ENCODE data around the gene TMEM123. TPM values are rescaled to one million over a fixed set of nuclear protein-coding genes. Genes with fewer than 3 reads are reported as not detected.

TMEM123 gene
- total and polyA plus RNA-seq, 2 donors from 2014 or later = 57.0 to 143 TPM

GRCh38 chr11:102428696-102429095, 23.9 kb downstream of the TMEM123 start:
- FAIRE-seq (no peak), DNase-seq (no peak)
- H3K9ac ChIP-seq (ENCODE audit: low read length in 3 of 3) = no peak overlapping the region
- H3K4me1 ChIP-seq (ENCODE audit: control insufficient read depth in 2 of 3, insufficient read depth in 2 of 3, low read depth in 1 of 3, low read length in 3 of 3) = peaks cover 2 to 6% (median 6%) of the 10 kb centered on the region in 3 donors
- intact Hi-C loops (cut with DNase I) = no loop called here
- no peaks in the 10 kb centered on the region for H3K36me3 ChIP-seq (ENCODE audit: control insufficient read depth in 2 of 3, insufficient read depth in 3 of 3, low read length in 3 of 3)
- H3K9me3 ChIP-seq (ENCODE audit: control insufficient read depth in 2 of 3, insufficient read depth in 1 of 3, low read length in 3 of 3) = no peaks in the 10 kb centered on the region
- TF ChIP-seq, protein P1, sequence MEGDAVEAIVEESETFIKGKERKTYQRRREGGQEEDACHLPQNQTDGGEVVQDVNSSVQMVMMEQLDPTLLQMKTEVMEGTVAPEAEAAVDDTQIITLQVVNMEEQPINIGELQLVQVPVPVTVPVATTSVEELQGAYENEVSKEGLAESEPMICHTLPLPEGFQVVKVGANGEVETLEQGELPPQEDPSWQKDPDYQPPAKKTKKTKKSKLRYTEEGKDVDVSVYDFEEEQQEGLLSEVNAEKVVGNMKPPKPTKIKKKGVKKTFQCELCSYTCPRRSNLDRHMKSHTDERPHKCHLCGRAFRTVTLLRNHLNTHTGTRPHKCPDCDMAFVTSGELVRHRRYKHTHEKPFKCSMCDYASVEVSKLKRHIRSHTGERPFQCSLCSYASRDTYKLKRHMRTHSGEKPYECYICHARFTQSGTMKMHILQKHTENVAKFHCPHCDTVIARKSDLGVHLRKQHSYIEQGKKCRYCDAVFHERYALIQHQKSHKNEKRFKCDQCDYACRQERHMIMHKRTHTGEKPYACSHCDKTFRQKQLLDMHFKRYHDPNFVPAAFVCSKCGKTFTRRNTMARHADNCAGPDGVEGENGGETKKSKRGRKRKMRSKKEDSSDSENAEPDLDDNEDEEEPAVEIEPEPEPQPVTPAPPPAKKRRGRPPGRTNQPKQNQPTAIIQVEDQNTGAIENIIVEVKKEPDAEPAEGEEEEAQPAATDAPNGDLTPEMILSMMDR (IDR thresholded peaks at IDR 0.05; ENCODE audit: borderline replicate concordance, extremely low read depth, insufficient read depth) = no peak
- no peak overlapping the region for H3K27ac ChIP-seq (ENCODE audit: low read depth in 2 of 2, low read length in 2 of 2)
- H3K27me3 ChIP-seq (ENCODE audit: control insufficient read depth, insufficient read depth, low read length) = no peaks in the 10 kb centered on the region
- H3K4me3 ChIP-seq (ENCODE audit: low read length in 3 of 3) = no peak overlapping the region

DNA sequence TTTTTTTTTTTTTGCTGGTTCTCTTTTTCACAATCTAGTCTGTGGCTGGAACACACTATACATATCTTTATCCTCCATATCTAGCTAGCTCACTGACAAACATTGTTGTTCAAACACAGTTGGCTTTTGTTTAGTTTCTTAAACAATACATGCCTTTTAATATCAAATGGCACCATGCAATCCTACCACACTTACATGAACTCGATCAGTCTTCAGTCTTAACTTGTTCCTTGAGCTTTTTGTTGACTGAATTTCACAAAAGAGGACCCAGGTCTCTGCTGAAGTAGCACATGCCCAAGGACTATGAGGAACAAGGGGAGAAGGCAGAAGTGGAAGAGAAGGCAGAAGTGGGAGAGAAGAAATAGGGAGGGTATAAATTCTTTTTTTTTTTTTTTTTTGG, 25.5 kb downstream of the TMEM123 start:
- intact Hi-C loops (cut with DNase I) = no loop called here
- H3K9me3 ChIP-seq (ENCODE audit: control insufficient read depth in 2 of 3, insufficient read depth in 1 of 3, low read length in 3 of 3) = no peaks in the 10 kb centered on the region
- FAIRE-seq (no peak), DNase-seq (no peak)
- no peaks in the 10 kb centered on the region for H3K36me3 ChIP-seq (ENCODE audit: control insufficient read depth in 2 of 3, insufficient read depth in 3 of 3, low read length in 3 of 3)
- TF ChIP-seq, protein P1 (IDR thresholded peaks at IDR 0.05; ENCODE audit: borderline replicate concordance, extremely low read depth, insufficient read depth) = no peak
- H3K4me1 ChIP-seq (ENCODE audit: control insufficient read depth in 2 of 3, insufficient read depth in 2 of 3, low read depth in 1 of 3, low read length in 3 of 3) = peaks cover 2 to 6% (median 6%) of the 10 kb centered on the region in 3 donors
- no peak overlapping the region for H3K27ac ChIP-seq (ENCODE audit: low read depth in 2 of 2, low read length in 2 of 2)
- H3K27me3 ChIP-seq (ENCODE audit: control insufficient read depth, insufficient read depth, low read length) = no peaks in the 10 kb centered on the region
- no peak overlapping the region for H3K9ac ChIP-seq (ENCODE audit: low read length in 3 of 3)
- no peak overlapping the region for H3K4me3 ChIP-seq (ENCODE audit: low read length in 3 of 3)

DNA sequence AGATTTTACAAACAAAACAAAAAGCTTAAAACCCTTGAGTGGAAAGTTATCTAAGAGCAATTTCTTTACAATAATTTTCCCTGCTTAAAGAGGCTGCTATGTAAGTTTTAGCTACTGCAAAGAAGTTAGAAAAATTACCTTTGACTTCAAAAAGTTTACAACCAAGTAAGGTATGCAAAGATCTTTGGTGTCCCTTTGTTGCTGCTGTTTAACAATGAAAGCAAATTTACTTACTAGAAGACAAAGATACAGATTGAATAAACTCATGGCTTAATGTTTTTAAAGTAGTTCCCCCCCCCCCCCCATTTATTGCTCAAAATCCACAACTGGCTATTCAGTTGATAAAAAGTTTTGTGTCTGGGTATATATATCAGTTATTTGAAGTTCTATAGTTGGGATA, 26.0 kb downstream of the TMEM123 start:
- no peak overlapping the region for H3K4me3 ChIP-seq (ENCODE audit: low read length in 3 of 3)
- H3K36me3 ChIP-seq (ENCODE audit: control insufficient read depth in 2 of 3, insufficient read depth in 3 of 3, low read length in 3 of 3) = no peaks in the 10 kb centered on the region
- H3K4me1 ChIP-seq (ENCODE audit: control insufficient read depth in 2 of 3, insufficient read depth in 2 of 3, low read depth in 1 of 3, low read length in 3 of 3) = peaks cover 2 to 6% (median 6%) of the 10 kb centered on the region in 3 donors
- no peak for FAIRE-seq
- no peaks in the 10 kb centered on the region for H3K9me3 ChIP-seq (ENCODE audit: control insufficient read depth in 2 of 3, insufficient read depth in 1 of 3, low read length in 3 of 3)
- DNase-seq = no peak
- no peak overlapping the region for H3K9ac ChIP-seq (ENCODE audit: low read length in 3 of 3)
- TF ChIP-seq, protein P1 (IDR thresholded peaks at IDR 0.05; ENCODE audit: borderline replicate concordance, extremely low read depth, insufficient read depth) = no peak
- intact Hi-C loops (cut with DNase I) = no loop called here
- H3K27me3 ChIP-seq (ENCODE audit: control insufficient read depth, insufficient read depth, low read length) = no peaks in the 10 kb centered on the region
- no peak overlapping the region for H3K27ac ChIP-seq (ENCODE audit: low read depth in 2 of 2, low read length in 2 of 2)

DNA sequence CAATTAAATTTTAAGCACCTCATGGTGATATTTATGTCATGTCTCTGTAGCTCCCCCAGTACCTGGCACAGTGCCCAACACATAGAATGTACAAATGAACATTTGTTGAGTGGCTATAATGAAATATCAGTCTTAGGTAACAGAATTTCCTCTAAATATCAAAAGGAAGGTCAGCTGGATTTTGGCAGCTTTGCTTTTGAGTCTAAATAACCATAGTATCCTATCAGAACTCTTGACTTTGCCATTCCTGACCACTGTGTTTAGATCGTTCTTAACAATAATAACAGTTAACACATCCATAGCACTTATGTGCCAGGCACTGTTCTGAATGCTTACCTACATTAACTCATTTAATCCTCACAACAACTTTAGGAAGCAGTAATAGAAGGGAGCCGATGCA, 26.6 kb downstream of the TMEM123 start:
- Histone ChIP-seq H3K36me3 (ENCODE audit: control insufficient read depth in 2 of 3, insufficient read depth in 3 of 3, low read length in 3 of 3) (no peaks in the 10 kb centered on the region), H3K27ac (ENCODE audit: low read depth in 2 of 2, low read length in 2 of 2) (no peak overlapping the region), H3K9ac (ENCODE audit: low read length in 3 of 3) (no peak overlapping the region), H3K27me3 (ENCODE audit: control insufficient read depth, insufficient read depth, low read length) (no peaks in the 10 kb centered on the region), H3K4me1 (ENCODE audit: control insufficient read depth in 2 of 3, insufficient read depth in 2 of 3, low read depth in 1 of 3, low read length in 3 of 3) (peaks cover 2 to 6% (median 6%) of the 10 kb centered on the region in 3 donors), H3K4me3 (ENCODE audit: low read length in 3 of 3) (no peak overlapping the region), H3K9me3 (ENCODE audit: control insufficient read depth in 2 of 3, insufficient read depth in 1 of 3, low read length in 3 of 3) (no peaks in the 10 kb centered on the region)
- TF ChIP-seq, protein P1 (IDR thresholded peaks at IDR 0.05; ENCODE audit: borderline replicate concordance, extremely low read depth, insufficient read depth) = no peak
- intact Hi-C loops (cut with DNase I) = no loop called here
- no peak for DNase-seq
- no peak for FAIRE-seq
